Measurements from ENCODE around the gene ERICH4.
"Not testable (repeated sequence)": the region's sequence is repeated elsewhere in the genome, so short reads cannot be mapped to it uniquely, and the experiment has no call there.

The ERICH4 gene

GRCh38 chr19:41435936-41436673 lies 6.9 kb upstream of the ERICH4 start:
- no peak for DNase-seq

DNA sequence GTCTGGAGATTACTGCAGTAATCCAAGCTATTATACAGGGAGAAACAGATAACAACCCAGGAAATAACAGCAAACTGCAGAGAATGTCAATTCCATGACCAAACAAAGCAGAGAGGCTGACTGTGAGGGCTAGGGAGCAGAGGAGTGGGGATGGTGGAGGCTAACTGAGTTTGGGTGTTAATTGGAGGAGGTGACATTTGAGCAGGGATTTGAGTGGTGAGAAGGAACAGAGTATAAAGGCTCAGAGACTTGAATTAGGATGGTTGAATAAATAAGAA lies 6.3 kb upstream of the ERICH4 start:
- no peak for DNase-seq

DNA sequence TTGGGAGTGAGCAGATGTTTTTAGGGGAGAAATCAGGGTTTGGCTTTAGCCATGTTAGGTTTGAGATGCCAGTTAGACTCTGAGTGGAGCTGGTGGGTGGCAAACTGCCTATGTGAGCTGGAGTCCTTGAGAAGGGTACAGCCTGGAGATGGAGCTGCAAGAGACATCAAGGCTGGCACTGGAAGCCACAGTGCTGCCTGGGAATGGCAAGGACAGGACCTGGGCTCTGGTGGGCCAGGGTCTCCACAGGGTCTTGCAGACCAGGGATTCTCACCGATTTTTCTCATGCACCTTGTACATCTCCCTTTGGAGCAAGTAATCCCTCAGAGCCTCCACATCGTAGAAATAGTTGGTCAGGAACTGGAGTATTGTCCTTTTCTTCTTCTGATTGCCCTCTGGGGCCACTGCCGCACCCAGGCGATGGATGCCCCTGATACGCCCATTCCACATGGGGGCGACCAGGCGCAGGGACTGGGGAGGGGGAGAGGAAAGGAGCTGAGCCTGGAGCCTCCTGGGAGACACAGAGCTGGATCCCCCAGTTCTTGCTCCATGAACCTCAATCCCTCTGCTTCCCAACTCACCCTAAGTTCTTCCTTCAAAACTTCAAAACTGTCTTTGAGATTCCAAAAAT lies 4.9 kb upstream of the ERICH4 start:
- DNase-seq, result no peak

DNA sequence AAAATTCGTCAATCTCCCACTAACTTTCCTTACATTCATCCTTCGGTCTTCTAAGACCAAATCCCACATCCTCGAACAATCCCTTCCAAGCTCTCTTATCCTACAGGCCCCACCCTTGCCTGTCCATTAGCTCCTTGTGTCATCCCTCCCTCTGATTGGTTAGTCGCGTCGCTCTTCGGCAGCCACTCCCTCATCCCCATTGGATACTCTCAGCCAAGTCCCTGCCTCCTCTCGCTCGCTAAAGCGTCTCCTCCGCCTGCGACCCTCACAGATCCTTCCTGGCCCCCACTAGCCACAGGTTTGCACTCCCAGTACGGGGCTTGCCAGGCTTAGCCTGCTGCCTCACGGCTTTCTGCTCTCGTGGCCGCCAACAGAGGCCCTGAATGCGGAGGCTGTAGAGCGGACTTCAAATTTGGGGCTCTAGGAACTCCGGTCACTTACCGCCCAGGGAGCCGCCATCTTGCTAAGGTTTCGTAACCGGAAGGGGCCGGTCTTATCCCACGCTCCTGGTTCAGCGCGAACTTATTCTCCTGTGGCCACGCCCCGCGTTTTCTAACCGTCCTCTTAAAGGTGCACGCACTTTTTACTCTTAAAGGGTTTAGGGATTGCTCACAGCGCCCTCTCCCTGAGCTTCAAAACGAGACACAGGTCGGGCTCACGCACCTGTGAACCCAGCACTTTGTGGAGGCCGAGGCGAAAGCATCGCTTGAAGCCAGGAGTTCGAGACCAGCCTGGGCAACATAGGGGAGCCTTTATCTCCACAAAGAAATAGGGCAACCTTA lies 3.3 kb upstream of the ERICH4 start, which contains the start of gene DMAC2:
Gene DMAC2 (minus strand): TSS at position 472 of the 782 bp plus-strand sequence. CDS start 13 bp downstream, at position 459.
- peak; percentile 97 for DNase-seq

GRCh38 chr19:41441321-41441945 lies 1.5 kb upstream of the ERICH4 start:
- DNase-seq, result no peak

- DNase-seq, result no peak
These were observed 978 bp downstream of the ERICH4 start for GRCh38 chr19:41443813-41444455.

DNA sequence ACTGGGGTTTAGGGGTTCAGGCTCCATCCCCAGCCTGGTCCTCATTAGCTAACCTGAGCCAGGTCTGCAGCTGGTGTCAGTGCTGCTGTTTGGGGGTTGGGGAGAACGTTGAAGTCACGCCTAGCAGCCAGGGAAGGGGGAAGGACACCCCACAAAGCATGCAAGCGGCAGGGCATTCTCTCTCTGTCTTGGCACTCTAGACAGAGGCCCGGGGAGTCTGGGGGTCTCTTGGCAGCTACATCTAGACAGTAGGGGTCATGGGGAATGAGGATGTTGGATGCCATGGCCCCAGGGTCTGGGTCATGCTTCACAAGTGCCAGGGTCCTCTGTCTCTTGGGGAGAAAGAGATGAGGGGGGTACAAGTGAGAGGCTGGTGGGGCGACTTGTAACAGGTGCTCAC lies 2.6 kb downstream of the ERICH4 start:
- DNase-seq, result no peak

- DNase-seq, result no peak
These were observed 4.9 kb downstream of the ERICH4 start for GRCh38 chr19:41447732-41448332.

- peak; percentile 69 for DNase-seq
These were observed 6.3 kb downstream of the ERICH4 start for GRCh38 chr19:41449079-41449864.

- DNase-seq, result no peak
These were observed 6.9 kb downstream of the ERICH4 start for GRCh38 chr19:41449865-41450178.

- no peak for DNase-seq
These were observed 9.8 kb downstream of the ERICH4 start for GRCh38 chr19:41452584-41453275.

- DNase-seq, result no peak
These were observed 13.0 kb downstream of the ERICH4 start for GRCh38 chr19:41455936-41456335.

GRCh38 chr19:41456342-41456918 lies 13.5 kb downstream of the ERICH4 start:
- no peak for DNase-seq

DNA sequence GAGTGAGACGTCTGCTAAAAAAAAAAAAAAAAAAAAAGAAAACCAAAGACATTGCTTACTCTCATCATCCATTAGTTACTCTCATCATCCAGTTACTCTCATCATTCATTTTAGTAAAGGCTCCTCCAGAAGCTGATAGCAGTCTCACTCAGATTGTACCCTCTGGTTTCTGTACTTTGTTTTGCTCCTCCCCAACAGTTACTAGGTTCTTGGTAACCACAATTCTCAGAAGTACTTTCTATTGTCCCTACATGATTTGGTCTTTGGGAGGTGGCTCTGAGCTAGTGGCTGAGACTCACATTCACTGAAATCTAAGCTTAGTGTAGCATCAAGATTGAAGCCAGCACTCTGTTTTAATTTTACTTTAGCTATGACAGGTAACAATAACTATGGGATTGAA lies 14.3 kb downstream of the ERICH4 start:
- DNase-seq, result no peak

GRCh38 chr19:41462497-41462896 lies 19.5 kb downstream of the ERICH4 start:
- no peak for DNase-seq

DNA sequence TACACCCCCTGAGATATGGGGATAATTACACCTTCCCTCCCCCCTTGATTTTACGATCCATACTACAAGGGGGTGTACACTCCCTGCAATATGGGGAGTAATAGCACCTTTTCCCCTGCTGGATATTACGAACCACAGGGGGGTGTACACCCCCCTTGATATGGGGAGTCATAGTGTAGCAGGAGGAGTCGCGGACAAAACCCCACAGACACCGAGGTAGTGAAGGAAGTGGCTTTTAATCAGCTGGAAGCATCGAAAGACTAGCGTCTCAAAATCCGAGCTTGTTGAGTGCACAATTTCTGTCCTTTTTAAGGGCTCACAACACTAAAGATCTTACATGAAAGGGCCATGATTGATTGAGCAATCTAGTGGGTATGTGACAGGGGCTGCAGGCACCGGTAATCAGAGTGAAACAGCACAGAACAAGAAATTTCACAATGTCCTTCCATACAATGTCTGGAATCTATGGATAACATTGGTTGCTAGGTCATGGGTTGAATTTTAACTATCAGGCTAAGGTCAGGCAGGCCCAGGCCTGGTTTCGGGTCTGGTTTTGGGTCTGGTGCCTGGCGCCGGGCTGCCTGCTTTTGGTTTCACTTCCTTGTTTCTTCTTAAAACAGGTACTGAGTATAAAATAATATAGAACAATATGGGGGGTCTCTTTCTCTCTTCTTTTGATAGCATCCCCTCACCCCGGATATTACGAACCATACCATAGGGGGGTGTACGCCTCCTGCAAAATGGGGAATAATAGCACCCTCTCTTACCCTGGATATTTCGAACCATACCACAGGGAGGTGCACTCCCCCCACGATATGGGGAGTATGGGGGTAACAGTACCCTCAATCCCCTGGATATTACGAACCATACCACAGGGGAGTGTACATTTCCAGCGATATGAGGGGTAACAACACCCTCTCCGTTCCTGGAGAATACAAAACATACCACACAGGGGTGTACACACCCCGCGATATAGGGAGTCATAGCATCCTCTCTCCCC lies 20.6 kb downstream of the ERICH4 start:
- not testable (repeated sequence) for DNase-seq

DNA sequence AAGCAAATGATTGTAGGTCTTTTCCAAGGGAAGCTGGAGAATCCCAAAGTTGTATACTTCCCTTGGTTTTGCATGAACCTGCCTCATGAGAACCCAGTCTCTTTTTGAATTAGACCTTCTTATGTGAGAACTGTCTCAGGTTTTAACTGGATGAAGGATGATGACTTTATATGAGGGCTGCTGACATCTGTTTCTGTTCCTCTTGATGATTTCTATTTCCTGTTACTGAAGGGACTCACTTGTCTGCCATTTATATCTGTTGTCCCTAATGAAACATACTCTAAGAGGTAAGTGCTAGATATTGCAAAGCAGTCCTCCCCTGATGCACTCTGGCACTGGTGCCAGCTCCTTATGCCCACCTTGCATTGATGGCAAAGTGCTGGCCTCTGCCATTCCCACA lies 33.6 kb downstream of the ERICH4 start:
- DNase-seq, result no peak

GRCh38 chr19:41478171-41478570 lies 35.2 kb downstream of the ERICH4 start:
- DNase-seq, result no peak
